NCI-H226 (cell line): ENCODE results near the gene IQCM.
A peak's percentile ranks its signal among the peaks of the same experiment; 100 is the strongest.

Source experiments
- DNase-seq: peaks from one replicate; pipeline ENCODE4 v3.0.0-alpha.2; 2015

IQCM gene

GRCh38 chr4:149708513-149709130 is 107.0 kb downstream of the IQCM start:
- peak; percentile 16 for DNase-seq

GRCh38 chr4:149707862-149708261 is 107.8 kb downstream of the IQCM start:
- no peak for DNase-seq

GRCh38 chr4:149706942-149707341 is 108.7 kb downstream of the IQCM start:
- DNase-seq = peak; percentile 59

GRCh38 chr4:149702414-149703293 is 113.0 kb downstream of the IQCM start:
- DNase-seq = no peak

GRCh38 chr4:149701435-149702156 is 114.0 kb downstream of the IQCM start:
- no peak for DNase-seq

GRCh38 chr4:149700272-149700671 is 115.4 kb downstream of the IQCM start:
- no peak for DNase-seq

GRCh38 chr4:149699642-149700041 is 116.0 kb downstream of the IQCM start:
- no peak for DNase-seq

GRCh38 chr4:149690726-149691125 is 124.9 kb downstream of the IQCM start:
- no peak for DNase-seq

- DNase-seq = no peak
Observed at GRCh38 chr4:149684516-149684915, 131.1 kb downstream of the IQCM start.

- DNase-seq = no peak
Observed at GRCh38 chr4:149676076-149676475, 139.6 kb downstream of the IQCM start.

GRCh38 chr4:149645790-149646189 is 169.9 kb downstream of the IQCM start:
- DNase-seq = no peak

GRCh38 chr4:149638073-149638472 is 177.6 kb downstream of the IQCM start:
- peak; percentile 82 for DNase-seq

GRCh38 chr4:149634368-149634767 is 181.3 kb downstream of the IQCM start:
- no peak for DNase-seq

- no peak for DNase-seq
Observed at GRCh38 chr4:149631629-149632028, 184.0 kb downstream of the IQCM start.

- no peak for DNase-seq
Observed at GRCh38 chr4:149630064-149630463, 185.6 kb downstream of the IQCM start.

GRCh38 chr4:149605601-149606378 is 209.9 kb downstream of the IQCM start:
- DNase-seq = peak; percentile 46

- no peak for DNase-seq
Observed at GRCh38 chr4:149604827-149605226, 210.8 kb downstream of the IQCM start.

- peak; percentile 34 for DNase-seq
Observed at GRCh38 chr4:149595500-149595899, 220.1 kb downstream of the IQCM start.

- no peak for DNase-seq
Observed at GRCh38 chr4:149589826-149590225, 225.8 kb downstream of the IQCM start.

GRCh38 chr4:149584722-149585121 is 230.9 kb downstream of the IQCM start:
- DNase-seq = no peak

GRCh38 chr4:149574971-149575370 is 240.7 kb downstream of the IQCM start:
- DNase-seq = no peak

GRCh38 chr4:149572716-149573115 is 242.9 kb downstream of the IQCM start:
- no peak for DNase-seq

- DNase-seq = no peak
Observed at GRCh38 chr4:149555799-149556198, 259.8 kb downstream of the IQCM start.
